OCI-LY1 (cell line): Measurements from ENCODE around the gene HTR1D.

Experiments used
- CTCF ChIP-seq: fragments of 200-600 bp; sonication (generic), shearing (Covaris generic); IDR thresholded peaks from 2 replicates; pipeline ENCODE4 v1.5.1; 2017; ENCODE audit warnings: mild to moderate bottlenecking, antibody characterized with exemption, low read length, moderate library complexity, mixed read lengths
- EZH2 ChIP-seq: fragments of 200-600 bp; sonication (generic), shearing (Covaris generic); IDR thresholded peaks from 2 replicates; pipeline ENCODE4 v1.8.0; 2017; ENCODE audit warnings: borderline replicate concordance, mixed run types, mild to moderate bottlenecking, antibody characterized with exemption, low read length, moderate library complexity, mixed read lengths

GRCh38 chr1:23194119-23194984, 22.9 kb downstream of the HTR1D start:
- TF ChIP-seq CTCF = no peak
- TF ChIP-seq EZH2 = no peak
